GM18498 (cell line): Measurements from ENCODE around the gene ZMAT5.

Experiments used
- ATAC-seq: cut with Tn5 transposase; IDR thresholded peaks from one replicate; pipeline ENCODE4 v1.9.1; 2021; ENCODE audit warnings: mild to moderate bottlenecking, moderate library complexity; ENCODE audit not compliant: unreplicated experiment

ZMAT5 gene

GRCh38 chr22:29766632-29767170 is at the start of gene ZMAT5:
Gene ZMAT5 (minus strand): TSS chr22:29767007. CDS start chr22:29748544, 18,463 bp downstream.
- peak; percentile 87 for ATAC-seq

GRCh38 chr22:29816539-29816938 is 49.7 kb upstream of the ZMAT5 start:
- no peak for ATAC-seq

- no peak for ATAC-seq
Measured at GRCh38 chr22:29816128-29816527, 49.3 kb upstream of the ZMAT5 start.

DNA sequence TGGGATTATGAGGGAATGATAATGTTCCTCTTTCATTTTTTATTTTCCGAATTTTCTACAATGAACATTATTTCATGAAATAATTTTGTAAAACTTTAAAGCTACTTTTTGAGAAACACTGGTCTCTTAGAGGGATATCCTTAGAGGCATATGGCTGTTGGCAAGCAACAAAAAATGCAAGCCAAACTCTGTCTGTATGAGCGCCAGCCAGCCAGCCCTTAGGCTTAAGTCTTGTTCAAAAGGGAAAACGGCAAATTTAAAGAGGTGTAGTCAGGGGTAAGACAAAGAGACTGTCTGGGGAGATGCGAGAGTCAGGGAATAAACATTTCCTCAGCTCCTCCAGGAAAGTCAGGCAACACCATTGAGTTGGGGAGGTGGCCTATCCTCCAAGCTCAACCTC is 48.8 kb upstream of the ZMAT5 start:
- no peak for ATAC-seq

- no peak for ATAC-seq
Measured at GRCh38 chr22:29814003-29814402, 47.2 kb upstream of the ZMAT5 start.

GRCh38 chr22:29813563-29813962 is 46.8 kb upstream of the ZMAT5 start:
- ATAC-seq, result no peak

GRCh38 chr22:29813126-29813525 is 46.3 kb upstream of the ZMAT5 start:
- ATAC-seq, result no peak

DNA sequence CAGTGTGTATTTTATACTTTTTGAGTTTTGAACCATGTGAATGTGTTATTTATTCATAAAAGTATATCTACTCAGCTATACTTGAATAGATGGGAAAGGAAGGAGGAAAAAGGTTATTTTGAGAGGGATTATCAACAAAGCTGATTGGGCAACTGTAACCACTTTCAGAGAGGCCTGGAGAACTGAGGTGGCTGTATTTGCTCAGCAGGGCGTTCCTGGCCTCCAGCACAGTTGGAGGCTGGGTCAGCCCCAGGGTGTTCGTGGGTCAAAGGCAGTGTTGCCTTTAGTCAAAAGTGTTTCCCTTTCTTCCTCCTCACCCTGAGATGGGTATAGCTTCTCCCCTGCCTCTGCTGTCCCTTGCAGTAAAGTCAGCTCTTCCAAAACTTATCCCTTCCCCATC is 44.6 kb upstream of the ZMAT5 start:
- no peak for ATAC-seq

GRCh38 chr22:29810216-29810615 is 43.4 kb upstream of the ZMAT5 start:
- ATAC-seq, result no peak

GRCh38 chr22:29806196-29806595 is 39.4 kb upstream of the ZMAT5 start:
- no peak for ATAC-seq

GRCh38 chr22:29804985-29805384 is 38.2 kb upstream of the ZMAT5 start:
- no peak for ATAC-seq

GRCh38 chr22:29803190-29803589 is 36.4 kb upstream of the ZMAT5 start:
- no peak for ATAC-seq

- no peak for ATAC-seq
Measured at GRCh38 chr22:29801796-29802195, 35.0 kb upstream of the ZMAT5 start.

GRCh38 chr22:29801153-29801552 is 34.3 kb upstream of the ZMAT5 start:
- ATAC-seq, result no peak

- no peak for ATAC-seq
Measured at GRCh38 chr22:29799217-29799680, 32.4 kb upstream of the ZMAT5 start.

DNA sequence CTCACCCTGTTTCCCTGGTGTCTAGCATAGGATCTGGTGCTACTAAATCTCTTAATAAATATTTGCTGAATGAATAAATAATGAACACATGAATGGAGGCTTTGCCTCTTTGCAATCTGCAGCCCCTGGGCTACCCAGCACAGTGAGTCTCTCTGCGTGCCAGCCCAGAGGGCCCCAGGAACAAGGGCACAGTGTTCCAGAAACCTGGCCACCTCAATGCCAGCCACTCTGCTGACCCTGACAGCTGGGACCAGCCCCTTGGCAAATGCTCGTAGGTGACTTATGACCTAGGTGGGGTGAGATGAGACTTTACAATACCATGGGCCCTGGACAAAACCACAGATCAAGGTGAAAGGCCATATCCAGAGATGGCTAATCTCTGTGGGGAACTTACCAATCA is 32.0 kb upstream of the ZMAT5 start:
- no peak for ATAC-seq

GRCh38 chr22:29798318-29798717 is 31.5 kb upstream of the ZMAT5 start:
- no peak for ATAC-seq

- ATAC-seq, result no peak
Measured at GRCh38 chr22:29797351-29797750, 30.5 kb upstream of the ZMAT5 start.

DNA sequence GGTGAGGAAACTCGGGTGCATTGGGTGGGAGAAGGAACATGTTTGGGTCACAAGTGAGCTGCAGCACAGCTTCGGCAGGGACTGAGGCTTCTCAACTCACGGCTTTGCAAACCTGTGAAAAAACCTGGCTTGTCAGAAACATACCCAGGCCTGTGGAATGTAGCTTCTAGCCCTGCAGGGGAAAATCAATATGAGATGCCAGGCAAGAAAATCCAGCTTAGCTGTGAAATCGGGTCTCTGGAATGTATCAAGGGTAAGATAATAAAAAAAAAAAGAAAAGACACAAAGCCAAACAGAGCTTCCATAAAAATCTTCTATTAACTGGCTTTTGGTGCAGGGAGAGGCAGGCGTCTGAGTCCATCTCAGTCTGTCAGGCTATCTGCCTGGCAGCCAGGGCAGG is 28.9 kb upstream of the ZMAT5 start:
- ATAC-seq, result no peak

DNA sequence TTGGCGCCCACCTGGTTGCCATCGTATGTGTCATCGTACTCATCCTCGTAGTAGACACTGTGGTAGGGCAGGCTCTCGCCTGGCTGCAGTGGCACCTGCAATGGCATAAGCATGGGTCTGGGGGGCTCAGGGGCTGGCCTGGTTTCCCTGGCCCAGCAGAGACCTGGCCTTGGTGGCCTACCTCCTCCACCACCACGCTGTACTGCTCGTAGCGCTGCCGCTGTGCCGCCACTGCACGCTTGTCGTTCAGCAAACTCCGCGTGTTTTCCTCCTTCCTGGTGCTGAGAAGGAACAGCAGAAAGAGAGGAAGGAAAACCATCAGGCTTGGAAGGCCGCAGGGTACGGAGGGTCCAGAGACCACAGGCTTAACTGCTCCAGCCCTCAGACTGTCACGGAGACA is 26.6 kb upstream of the ZMAT5 start:
- ATAC-seq, result no peak

- ATAC-seq, result no peak
Measured at GRCh38 chr22:29790061-29790460, 23.3 kb upstream of the ZMAT5 start.

GRCh38 chr22:29788339-29789279 is 21.8 kb upstream of the ZMAT5 start:
- ATAC-seq, result no peak
